Measurements from ENCODE around the gene VSIG2. TPM values are rescaled to one million over a fixed set of nuclear protein-coding genes. Genes with fewer than 3 reads are reported as not detected.

Gene VSIG2
- total RNA-seq, 2 donors from 2014 or later = 1.1 to 6.3 TPM

DNA sequence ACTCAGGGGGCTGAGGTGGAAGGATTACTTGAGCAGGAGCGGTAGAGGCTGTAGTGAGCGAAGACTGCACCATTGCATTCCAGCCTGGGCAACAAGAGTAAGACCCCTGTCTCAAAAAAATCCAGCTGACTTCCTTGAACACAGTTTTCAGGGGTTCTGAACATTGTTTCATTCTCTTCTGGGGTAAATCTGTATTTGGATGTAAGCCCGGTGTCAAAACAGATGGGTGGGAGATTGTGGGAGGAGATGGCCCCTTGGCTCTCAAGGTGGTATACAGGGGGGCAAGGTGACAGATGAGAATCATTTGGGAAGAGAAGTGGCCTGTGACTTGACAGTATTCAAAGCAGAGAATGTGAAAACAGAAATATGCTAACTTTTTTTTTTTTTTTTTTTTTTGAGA lies 5.3 kb upstream of the VSIG2 start:
- DNase-seq (ENCODE audit: low spot score) = no peak
- TF ChIP-seq, protein P1, sequence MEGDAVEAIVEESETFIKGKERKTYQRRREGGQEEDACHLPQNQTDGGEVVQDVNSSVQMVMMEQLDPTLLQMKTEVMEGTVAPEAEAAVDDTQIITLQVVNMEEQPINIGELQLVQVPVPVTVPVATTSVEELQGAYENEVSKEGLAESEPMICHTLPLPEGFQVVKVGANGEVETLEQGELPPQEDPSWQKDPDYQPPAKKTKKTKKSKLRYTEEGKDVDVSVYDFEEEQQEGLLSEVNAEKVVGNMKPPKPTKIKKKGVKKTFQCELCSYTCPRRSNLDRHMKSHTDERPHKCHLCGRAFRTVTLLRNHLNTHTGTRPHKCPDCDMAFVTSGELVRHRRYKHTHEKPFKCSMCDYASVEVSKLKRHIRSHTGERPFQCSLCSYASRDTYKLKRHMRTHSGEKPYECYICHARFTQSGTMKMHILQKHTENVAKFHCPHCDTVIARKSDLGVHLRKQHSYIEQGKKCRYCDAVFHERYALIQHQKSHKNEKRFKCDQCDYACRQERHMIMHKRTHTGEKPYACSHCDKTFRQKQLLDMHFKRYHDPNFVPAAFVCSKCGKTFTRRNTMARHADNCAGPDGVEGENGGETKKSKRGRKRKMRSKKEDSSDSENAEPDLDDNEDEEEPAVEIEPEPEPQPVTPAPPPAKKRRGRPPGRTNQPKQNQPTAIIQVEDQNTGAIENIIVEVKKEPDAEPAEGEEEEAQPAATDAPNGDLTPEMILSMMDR (IDR thresholded peaks at IDR 0.05) = no peak
- no peak overlapping the region for H3K27ac ChIP-seq
- no peaks in the 10 kb centered on the region for H3K9me3 ChIP-seq
- peaks cover 5 to 9% of the 10 kb centered on the region in 2 donors for H3K27me3 ChIP-seq
- peaks cover 0 to 64% of the 10 kb centered on the region in 2 donors for H3K4me1 ChIP-seq
- no peak overlapping the region for H3K4me3 ChIP-seq
- H3K36me3 ChIP-seq = peaks cover 4% of the 10 kb centered on the region

DNA sequence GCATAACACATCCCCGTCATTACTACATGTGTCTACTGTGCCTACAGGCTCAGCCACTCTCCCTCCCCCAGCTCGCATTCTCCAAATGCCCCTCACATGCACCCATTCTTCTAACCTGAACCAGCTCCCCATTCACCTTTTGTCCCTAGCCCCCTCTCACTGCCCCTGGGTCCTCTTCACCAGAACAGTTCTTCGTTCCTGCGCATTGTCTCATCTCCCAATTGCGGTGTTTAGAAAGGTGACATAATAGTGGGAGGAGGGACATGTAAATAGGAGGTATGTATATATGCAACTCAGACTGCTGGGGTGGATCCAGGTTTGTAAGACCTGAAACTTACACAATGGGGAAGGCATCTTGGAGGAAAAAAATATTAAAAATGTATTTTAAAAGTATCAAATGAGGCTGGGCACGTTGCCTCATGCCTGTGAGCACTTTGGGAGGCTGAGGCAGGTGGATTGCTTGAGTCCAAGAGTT lies 4.7 kb upstream of the VSIG2 start:
- peaks cover 4% of the 10 kb centered on the region for H3K36me3 ChIP-seq
- H3K4me1 ChIP-seq = peaks cover 0 to 64% of the 10 kb centered on the region in 2 donors
- TF ChIP-seq, protein P1 (IDR thresholded peaks at IDR 0.05) = no peak
- no peak for DNase-seq (ENCODE audit: low spot score)
- H3K27ac ChIP-seq = no peak overlapping the region
- no peaks in the 10 kb centered on the region for H3K9me3 ChIP-seq
- peaks cover 6 to 9% of the 10 kb centered on the region in 2 donors for H3K27me3 ChIP-seq
- no peak overlapping the region for H3K4me3 ChIP-seq

DNA sequence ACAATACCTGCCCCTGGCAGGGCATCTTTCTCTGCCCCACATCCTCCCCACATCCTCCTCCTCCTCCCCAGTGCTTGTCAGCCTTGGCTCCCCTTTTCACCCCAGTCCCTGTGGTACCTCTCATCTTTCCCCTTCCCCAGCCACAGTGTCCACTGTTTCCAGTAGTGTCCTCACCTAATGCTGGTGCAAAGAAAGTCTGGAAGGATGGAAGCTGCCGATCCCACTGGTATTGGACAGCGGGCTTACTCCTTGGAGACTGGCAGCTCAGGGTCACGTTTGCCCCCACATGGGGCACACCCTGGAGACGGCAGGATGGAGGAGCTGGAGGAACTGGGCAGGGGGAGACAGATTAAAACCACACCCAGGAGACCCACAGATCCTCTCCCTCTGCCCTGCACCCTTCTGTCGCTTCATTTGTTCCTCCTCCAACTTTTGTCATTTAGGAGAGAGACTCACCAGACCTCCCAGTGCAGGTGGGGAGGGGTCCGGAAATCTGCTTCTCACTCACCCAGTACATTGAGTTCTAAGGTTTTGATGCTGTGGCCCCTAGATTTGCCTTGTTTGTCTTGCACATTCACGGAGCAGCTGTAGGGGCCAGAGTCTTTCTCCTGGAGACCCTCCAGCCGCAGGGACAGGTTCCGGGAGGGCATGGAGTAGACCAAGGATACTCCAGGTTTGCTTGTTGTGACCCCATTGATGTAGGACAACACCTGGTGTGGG lies 4.1 kb upstream of the VSIG2 start:
- Histone ChIP-seq H3K27me3 (peaks cover 9 to 11% of the 10 kb centered on the region in 2 donors), H3K4me3 (no peak overlapping the region), H3K36me3 (peaks cover 4% of the 10 kb centered on the region), H3K9me3 (no peaks in the 10 kb centered on the region), H3K27ac (no peak overlapping the region), H3K4me1 (peaks cover 0 to 68% of the 10 kb centered on the region in 2 donors)
- TF ChIP-seq, protein P1 (IDR thresholded peaks at IDR 0.05) = no peak
- no peak for DNase-seq (ENCODE audit: low spot score)

DNA sequence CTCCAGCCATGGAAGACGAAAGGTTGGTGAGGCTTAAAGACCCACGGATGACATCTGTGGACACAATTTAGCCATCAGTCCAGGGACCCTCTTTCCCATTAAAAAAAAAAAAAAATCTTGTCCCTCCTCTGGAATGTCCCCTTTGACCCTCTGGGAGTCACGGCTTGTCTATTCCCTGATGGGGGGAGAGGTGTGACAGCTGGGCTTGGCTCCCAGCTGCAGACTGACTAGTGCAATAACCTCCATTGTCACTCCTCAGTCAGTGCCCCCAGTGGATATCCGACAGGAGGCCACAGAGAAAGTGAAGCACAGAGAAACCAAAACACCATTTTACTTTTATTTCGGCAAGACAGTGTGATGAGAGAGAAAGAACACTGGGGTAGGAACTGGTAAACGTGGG lies 2.7 kb upstream of the VSIG2 start:
- TF ChIP-seq, protein P1 (IDR thresholded peaks at IDR 0.05) = no peak
- H3K4me1 ChIP-seq = peaks cover 0 to 69% of the 10 kb centered on the region in 2 donors
- H3K27me3 ChIP-seq = peaks cover 3 to 11% of the 10 kb centered on the region in 2 donors
- DNase-seq (ENCODE audit: low spot score) = no peak
- H3K36me3 ChIP-seq = peaks cover 4% of the 10 kb centered on the region
- H3K27ac ChIP-seq = no peak overlapping the region
- H3K9me3 ChIP-seq = no peaks in the 10 kb centered on the region
- H3K4me3 ChIP-seq = no peak overlapping the region

DNA sequence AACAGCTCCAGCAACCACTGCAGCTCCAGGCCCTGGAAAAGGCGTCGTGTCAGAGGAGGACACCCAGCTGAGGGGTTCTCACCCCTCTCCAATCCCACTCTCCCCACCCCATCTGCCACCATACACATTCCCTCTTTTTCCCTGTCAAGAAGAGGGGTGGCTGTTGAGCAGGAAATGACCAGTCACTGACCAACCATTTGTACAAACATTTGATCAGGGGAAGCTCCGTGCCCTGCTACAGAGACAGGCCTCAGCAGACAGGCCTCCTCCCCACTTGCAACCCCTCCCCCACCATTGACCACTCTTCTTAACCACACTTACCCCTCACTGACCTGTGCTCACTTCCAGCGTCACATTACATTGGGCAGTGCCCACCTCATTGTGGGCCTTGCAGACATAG lies 2.3 kb upstream of the VSIG2 start:
- Histone ChIP-seq H3K4me1 (peaks cover 0 to 67% of the 10 kb centered on the region in 2 donors), H3K36me3 (peaks cover 4% of the 10 kb centered on the region), H3K27me3 (peaks cover 0 to 11% of the 10 kb centered on the region in 2 donors)

More for the DNA sequence above, 2.3 kb upstream of the VSIG2 start:
- H3K4me3 ChIP-seq = no peak overlapping the region
- TF ChIP-seq, protein P1 (IDR thresholded peaks at IDR 0.05) = no peak
- no peak for DNase-seq (ENCODE audit: low spot score)
- H3K9me3 ChIP-seq = no peaks in the 10 kb centered on the region
- no peak overlapping the region for H3K27ac ChIP-seq

All from right atrium auricular region (tissue), 2 donors.